Small intestine (tissue), 7 donors: ENCODE results near the gene C5orf15. TPM values are rescaled to one million over a fixed set of nuclear protein-coding genes. Genes with fewer than 3 reads are reported as not detected.
"Not testable (repeated sequence)": the region's sequence is repeated elsewhere in the genome, so short reads cannot be mapped to it uniquely, and the experiment has no call there.

Experiments used
- DNase-seq, 2 donors: peaks; one replicate each; pipeline versions ENCODE4 v3.0.0 to v3.0.0-alpha.2; 2013
- FAIRE-seq: peaks from 2 replicates; lab custom pipeline; 2012; peaks lifted over from hg19 to GRCh38; lab: Jason Lieb, UNC
- H3K27ac ChIP-seq, 3 donors: one replicate each; pipeline ENCODE4 v1.5.1; 2013; ENCODE audit warnings: low read length in 2 of 3, mild to moderate bottlenecking in 2 of 3, control low read depth in 1 of 3, inconsistent platforms in 1 of 3, low read depth in 1 of 3, moderate library complexity in 1 of 3
- H3K27me3 ChIP-seq, 3 donors: one replicate each; pipeline ENCODE4 v1.6.1; 2013; ENCODE audit warnings: low read length in 3 of 3, inconsistent platforms in 1 of 3; ENCODE audit not compliant: control insufficient read depth in 3 of 3, insufficient read depth in 3 of 3
- H3K36me3 ChIP-seq, 3 donors: one replicate each; pipeline ENCODE4 v1.6.1; 2013; ENCODE audit warnings: low read length in 3 of 3, inconsistent platforms in 1 of 3, low read depth in 1 of 3, mild to moderate bottlenecking in 1 of 3, moderate library complexity in 1 of 3; ENCODE audit not compliant: control insufficient read depth in 3 of 3, insufficient read depth in 2 of 3
- H3K4me1 ChIP-seq, 3 donors: one replicate each; pipeline ENCODE4 v1.6.1; 2013; ENCODE audit warnings: low read length in 2 of 3, inconsistent platforms in 1 of 3, low read depth in 1 of 3, mild to moderate bottlenecking in 1 of 3, moderate library complexity in 1 of 3; ENCODE audit not compliant: control insufficient read depth in 3 of 3, insufficient read depth in 2 of 3
- H3K4me3 ChIP-seq, 3 donors: one replicate each; pipeline ENCODE4 v1.5.1; 2013; ENCODE audit warnings: low read length in 3 of 3, control low read depth in 1 of 3, inconsistent platforms in 1 of 3, low read depth in 1 of 3, mild to moderate bottlenecking in 1 of 3, moderate library complexity in 1 of 3
- H3K9me3 ChIP-seq, 2 donors: one replicate each; pipeline ENCODE4 v1.6.1; 2013; ENCODE audit warnings: low read depth in 1 of 2, low read length in 1 of 2; ENCODE audit not compliant: control insufficient read depth in 2 of 2, insufficient read depth in 1 of 2
- WGBS, 3 donors: extraction: QIAGEN DNeasy Blood & Tissue Kit; methylation state at CpG; one replicate each; pipeline ENCODE4 v1.1.7; 2013; 5-methylcytosine and 5-hydroxymethylcytosine counted together
- polyA plus RNA-seq, 4 donors: library from polyadenylated mRNA; stranded (reverse) in 3 of 4; unstranded in 1 of 4; fragments of 200-250 nt in 3 of 4; fragments of 120-200 nt in 1 of 4; gene quantifications; one replicate each; pipeline versions ENCODE4 v1.2.1 to v1.2.3, GENCODE V29; 2013
- donor health status: healthy with polysubstance abuse.
- donor health status: control.
- donor health status: control.
- donor health status: Bipolar disorder and iron deficiency.
- donor health status: healthy.

The C5orf15 gene
- polyA plus RNA-seq, 4 donors = 17.3 to 71.2 (median 29.7) TPM

DNA sequence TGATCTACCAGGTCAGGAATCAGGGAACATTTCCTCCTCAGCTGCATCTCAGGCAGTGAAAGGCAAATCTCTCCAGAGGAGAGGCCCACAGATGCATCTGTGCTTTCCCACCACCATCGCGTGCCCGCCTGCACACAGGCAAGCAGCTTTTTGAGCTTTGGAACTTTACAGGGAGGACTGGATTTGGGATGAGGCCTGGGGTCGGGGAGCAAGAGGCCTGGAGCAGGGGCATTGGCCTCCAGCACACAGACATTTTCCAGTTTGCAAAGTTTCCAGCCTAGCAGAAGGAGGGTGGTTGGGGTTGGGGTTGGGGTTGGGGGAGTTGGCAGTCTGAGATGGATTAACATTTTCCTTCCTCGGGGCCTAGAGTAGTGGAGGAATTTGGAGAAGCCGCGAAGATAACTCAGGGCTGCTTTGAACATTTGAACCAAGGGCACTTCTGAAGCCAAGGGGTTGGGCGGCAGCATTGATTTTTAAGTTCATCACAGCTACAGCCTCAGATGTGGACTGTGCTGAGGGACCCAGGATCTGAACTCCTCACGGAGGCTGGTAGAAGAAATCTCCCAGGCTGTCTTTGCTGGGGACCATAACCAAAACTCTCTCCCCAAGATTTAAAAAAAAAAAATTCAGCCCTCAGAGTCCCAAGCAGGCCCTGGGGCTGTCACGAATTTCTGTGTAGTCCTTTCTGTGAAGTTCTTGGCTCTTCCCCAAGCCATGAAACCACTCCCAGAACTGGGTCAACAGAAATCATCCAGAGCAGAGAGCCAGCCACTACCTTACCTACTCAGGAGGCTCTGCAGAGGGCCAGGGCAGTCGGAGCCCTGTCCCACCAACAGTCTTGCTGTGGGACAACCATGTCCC is 25.6 kb downstream of the C5orf15 start:
- FAIRE-seq = no peak
- Histone ChIP-seq H3K4me3 (no peak overlapping the region), H3K27ac (no peak overlapping the region), H3K27me3 (no peaks in the 10 kb centered on the region), H3K4me1 (peaks cover 0 to 9% (median 2%) of the 10 kb centered on the region in 3 donors), H3K36me3 (no peaks in the 10 kb centered on the region), H3K9me3 (no peaks in the 10 kb centered on the region)
- DNase-seq = peak in 1 of 2 donors; percentile 31
- WGBS, 3 donors = 54 to 70% (median 62%) methylated on average over 11 of the region's 11 CpGs

GRCh38 chr5:133941456-133942196 is 26.8 kb downstream of the C5orf15 start:
- WGBS, 3 donors = 87 to 94% (median 93%) methylated on average over 8 of the region's 8 CpGs
- H3K27ac ChIP-seq = no peak overlapping the region
- H3K27me3 ChIP-seq = no peaks in the 10 kb centered on the region
- H3K4me3 ChIP-seq = no peak overlapping the region
- H3K36me3 ChIP-seq = no peaks in the 10 kb centered on the region
- H3K9me3 ChIP-seq = no peaks in the 10 kb centered on the region
- FAIRE-seq = no peak
- H3K4me1 ChIP-seq = peaks cover 0 to 13% (median 2%) of the 10 kb centered on the region in 3 donors
- DNase-seq = no peak

GRCh38 chr5:133939668-133940067 is 28.8 kb downstream of the C5orf15 start:
- H3K36me3 ChIP-seq = no peaks in the 10 kb centered on the region
- no peak overlapping the region for H3K4me3 ChIP-seq
- no peaks in the 10 kb centered on the region for H3K27me3 ChIP-seq
- 75 to 90% (median 84%) methylated on average over 3 of the region's 3 CpGs for WGBS, 3 donors
- DNase-seq (no peak), FAIRE-seq (no peak)
- peak overlapping the region in 1 of 3 donors; percentile 51 for H3K27ac ChIP-seq
- peaks cover 0 to 13% (median 2%) of the 10 kb centered on the region in 3 donors for H3K4me1 ChIP-seq
- no peaks in the 10 kb centered on the region for H3K9me3 ChIP-seq

- no peak overlapping the region for H3K4me3 ChIP-seq
- 14 to 42% (median 32%) methylated on average over 3 of the region's 3 CpGs for WGBS, 3 donors
- H3K27me3 ChIP-seq = no peaks in the 10 kb centered on the region
- H3K4me1 ChIP-seq = peaks cover 0 to 13% (median 2%) of the 10 kb centered on the region in 3 donors
- no peaks in the 10 kb centered on the region for H3K9me3 ChIP-seq
- FAIRE-seq (no peak), DNase-seq (peak in 1 of 2 donors; percentile 43)
- no peaks in the 10 kb centered on the region for H3K36me3 ChIP-seq
- H3K27ac ChIP-seq = peak overlapping the region in 2 of 3 donors; percentile 36 to 59
Observed at GRCh38 chr5:133938929-133939328, 29.5 kb downstream of the C5orf15 start.

- Histone ChIP-seq H3K4me3 (no peak overlapping the region), H3K36me3 (no peaks in the 10 kb centered on the region), H3K9me3 (no peaks in the 10 kb centered on the region), H3K27me3 (no peaks in the 10 kb centered on the region), H3K4me1 (peaks cover 0 to 13% (median 2%) of the 10 kb centered on the region in 3 donors), H3K27ac (peak overlapping the region; percentile 2 to 59 (median 12))
- FAIRE-seq (no peak), DNase-seq (peak; percentile 66 to 70)
- 19 to 38% (median 29%) methylated on average over 6 of the region's 6 CpGs for WGBS, 3 donors
Observed at GRCh38 chr5:133938039-133938821, 30.2 kb downstream of the C5orf15 start.

DNA sequence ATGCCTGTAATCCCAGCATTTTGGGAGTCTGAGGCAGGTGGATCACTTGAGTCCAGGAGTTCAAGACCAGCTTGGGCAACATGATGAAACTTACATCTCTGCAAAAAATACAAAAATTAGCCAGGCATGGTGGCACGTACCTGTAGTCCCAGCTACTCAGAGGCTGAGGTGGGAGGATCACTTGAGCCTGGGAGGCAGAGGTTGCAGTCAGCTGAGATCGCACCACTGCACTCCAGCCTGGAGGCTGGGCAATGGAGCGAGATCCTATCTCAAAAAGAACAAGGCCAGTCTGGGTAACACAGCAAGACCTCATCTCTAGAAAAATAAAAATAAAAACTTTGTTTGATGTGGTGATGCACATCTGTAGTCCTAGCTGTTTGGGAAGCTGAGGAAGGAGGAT is 30.8 kb downstream of the C5orf15 start:
- 93 to 94% (median 94%) methylated on average over 3 of the region's 3 CpGs for WGBS, 3 donors
- FAIRE-seq, H3K4me3 ChIP-seq, DNase-seq, H3K9me3 ChIP-seq, H3K36me3 ChIP-seq, H3K27me3 ChIP-seq: not testable (repeated sequence)
- peaks cover 0 to 13% (median 2%) of the 10 kb centered on the region in 3 donors for H3K4me1 ChIP-seq
- peak overlapping the region in 1 of 3 donors; percentile 12 for H3K27ac ChIP-seq

GRCh38 chr5:133936651-133937015 is 31.8 kb downstream of the C5orf15 start:
- WGBS, 3 donors = 52 to 64% (median 60%) methylated on average over 3 of the region's 3 CpGs
- DNase-seq (no peak), FAIRE-seq (no peak)
- H3K27ac ChIP-seq = no peak overlapping the region
- H3K9me3 ChIP-seq = no peaks in the 10 kb centered on the region
- peaks cover 0 to 13% (median 2%) of the 10 kb centered on the region in 3 donors for H3K4me1 ChIP-seq
- H3K4me3 ChIP-seq = no peak overlapping the region
- H3K27me3 ChIP-seq = no peaks in the 10 kb centered on the region
- H3K36me3 ChIP-seq = no peaks in the 10 kb centered on the region
